GM18870 (cell line): ENCODE data around the gene GALK1.

Experiments
- ATAC-seq: cut with Tn5 transposase; IDR thresholded peaks from one replicate; pipeline ENCODE4 v1.9.1; 2021; ENCODE audit warnings: moderate library complexity; ENCODE audit not compliant: unreplicated experiment

Gene GALK1

GRCh38 chr17:75729351-75729750 lies 35.6 kb downstream of the GALK1 start:
- ATAC-seq = no peak

DNA sequence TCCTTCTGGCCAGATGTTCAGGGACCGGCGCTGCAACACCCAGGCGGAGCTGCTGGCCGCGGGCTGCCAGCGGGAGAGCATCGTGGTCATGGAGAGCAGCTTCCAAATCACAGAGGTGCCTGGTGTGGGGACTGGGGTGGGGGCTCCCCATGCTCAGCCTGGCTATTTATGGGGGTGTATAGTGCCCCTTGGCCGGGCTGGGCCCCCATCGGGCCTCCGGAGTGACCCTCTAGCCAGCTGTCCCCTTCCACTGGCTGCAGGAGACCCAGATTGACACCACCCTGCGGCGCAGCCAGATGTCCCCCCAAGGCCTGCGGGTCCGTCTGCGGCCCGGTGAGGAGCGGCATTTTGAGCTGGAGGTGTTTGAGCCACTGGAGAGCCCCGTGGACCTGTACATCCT lies 37.6 kb downstream of the GALK1 start:
- ATAC-seq = no peak

- ATAC-seq = no peak
Observed at GRCh38 chr17:75725504-75725903, 39.5 kb downstream of the GALK1 start.

GRCh38 chr17:75724016-75725003 lies 40.7 kb downstream of the GALK1 start:
- no peak for ATAC-seq

- no peak for ATAC-seq
Observed at GRCh38 chr17:75723171-75723930, 41.6 kb downstream of the GALK1 start.

DNA sequence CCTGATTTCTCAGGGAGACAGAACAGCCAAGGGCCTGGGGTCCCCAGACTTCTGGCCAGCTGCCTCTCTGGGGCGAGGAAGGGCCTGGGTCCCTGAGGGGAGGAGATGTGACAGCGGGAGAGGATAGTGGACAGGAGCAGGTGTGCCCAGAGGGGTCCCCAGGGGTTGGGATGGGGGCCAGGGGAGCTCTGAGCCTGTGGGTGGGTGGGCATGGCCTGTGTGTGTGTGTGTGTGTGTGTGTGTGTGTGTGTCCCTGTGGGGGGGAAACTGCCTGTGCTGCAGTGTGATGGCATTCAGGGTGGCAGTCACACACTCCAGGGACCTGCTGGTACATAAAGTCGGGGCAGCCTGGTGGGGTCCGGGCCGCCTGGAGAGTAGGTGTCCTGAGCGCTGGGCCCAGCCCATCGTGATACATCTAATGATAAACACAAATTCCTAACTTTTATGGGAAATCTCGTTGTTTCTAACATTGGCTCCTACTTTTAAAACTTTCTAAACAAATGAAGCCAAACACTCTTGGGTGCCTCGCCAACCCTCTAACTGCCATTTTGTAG lies 42.4 kb downstream of the GALK1 start:
- ATAC-seq = no peak

- ATAC-seq = no peak
Observed at GRCh38 chr17:75722076-75722475, 42.9 kb downstream of the GALK1 start.

GRCh38 chr17:75721463-75722011 lies 43.5 kb downstream of the GALK1 start:
- ATAC-seq = no peak

DNA sequence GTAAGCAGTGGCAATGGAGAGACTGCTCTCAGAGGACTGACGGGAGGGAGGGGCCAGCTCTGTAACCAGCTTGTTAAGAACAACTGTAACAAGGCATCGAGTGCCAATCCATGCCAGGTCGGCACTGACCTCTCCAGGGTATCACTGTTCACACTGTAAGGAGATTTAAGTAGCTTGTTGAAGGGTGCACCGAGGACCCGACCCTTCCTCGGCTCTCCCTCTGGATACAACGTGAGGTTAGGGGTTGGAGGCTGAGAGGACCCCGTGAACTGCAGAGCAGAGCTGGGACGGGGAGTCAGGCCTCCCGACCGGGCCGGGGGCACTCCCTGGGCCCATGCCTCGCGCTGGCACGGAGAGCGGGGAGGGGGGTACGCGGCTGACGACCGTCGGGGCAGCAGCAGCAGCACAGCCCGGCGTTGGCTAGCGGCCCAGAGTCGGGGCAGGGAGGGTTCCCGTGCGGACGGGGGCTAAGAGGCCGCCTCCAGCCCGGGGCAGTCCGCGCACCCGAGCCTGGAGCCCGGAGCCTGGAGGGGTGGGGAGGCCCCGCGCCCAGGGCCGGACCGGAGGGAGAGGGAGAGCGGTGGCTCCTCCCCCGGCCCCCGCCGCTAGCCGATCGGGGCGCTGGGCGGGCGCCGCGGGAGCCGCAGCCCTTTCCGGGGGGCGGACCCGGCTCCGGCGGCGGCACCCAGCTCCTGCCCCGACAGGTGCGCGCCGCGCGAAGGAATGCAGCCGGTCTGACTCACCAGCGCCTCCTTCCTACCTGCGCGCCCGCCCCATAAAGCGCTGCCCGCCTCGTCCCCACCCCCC lies 44.1 kb downstream of the GALK1 start, which contains the start of gene ITGB4:
ITGB4 (plus strand) TSS at position 804 of the 807 bp plus-strand sequence. CDS start 3,245 bp downstream, outside the sequence.
- no peak for ATAC-seq

GRCh38 chr17:75719732-75720131 lies 45.3 kb downstream of the GALK1 start:
- ATAC-seq = no peak

DNA sequence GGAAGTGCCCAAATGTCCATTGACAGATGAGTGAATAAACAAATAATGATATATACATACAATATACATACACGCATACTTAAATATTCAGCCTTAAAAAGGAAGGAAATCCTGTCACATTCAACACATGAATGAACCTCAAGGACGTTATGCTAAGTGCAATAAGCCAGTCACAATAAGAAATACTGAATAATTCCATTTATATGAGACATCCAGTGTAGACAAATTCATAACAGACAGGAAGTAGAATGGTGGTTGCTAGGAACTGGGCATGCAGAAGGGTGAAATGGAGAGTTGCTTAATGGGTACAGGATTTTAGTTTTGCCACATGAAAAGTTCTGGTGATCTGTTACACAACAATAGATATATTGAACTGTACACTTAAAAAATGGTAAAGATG lies 52.5 kb downstream of the GALK1 start:
- ATAC-seq = no peak
